ENCODE results near the gene MUC5B.
"Not testable (repeated sequence)": the region's sequence is repeated elsewhere in the genome, so short reads cannot be mapped to it uniquely, and the experiment has no call there.

MUC5B gene

GRCh38 chr11:1206391-1207271, 16.2 kb upstream of the MUC5B start:
- no peak overlapping the region for H3K4me3 Mint-ChIP-seq
- peaks cover 5% of the 10 kb centered on the region for H3K36me3 Mint-ChIP-seq
- no peaks in the 10 kb centered on the region for H3K4me1 Mint-ChIP-seq
- peaks cover 7% of the 10 kb centered on the region for H3K9me3 Mint-ChIP-seq
- no peak overlapping the region for H3K27ac Mint-ChIP-seq
- H3K27me3 Mint-ChIP-seq: peaks cover 6% of the 10 kb centered on the region

- H3K9me3 Mint-ChIP-seq: peaks cover 17% of the 10 kb centered on the region
- peaks cover 9% of the 10 kb centered on the region for H3K36me3 Mint-ChIP-seq
- peaks cover 9% of the 10 kb centered on the region for H3K27me3 Mint-ChIP-seq
- no peaks in the 10 kb centered on the region for H3K4me1 Mint-ChIP-seq
- no peak overlapping the region for H3K27ac Mint-ChIP-seq
- no peak overlapping the region for H3K4me3 Mint-ChIP-seq
Observed at GRCh38 chr11:1207401-1208143, 15.3 kb upstream of the MUC5B start.

GRCh38 chr11:1208144-1208393, 14.8 kb upstream of the MUC5B start:
- Mint-ChIP-seq H3K4me3 (no peak overlapping the region), H3K9me3 (peaks cover 20% of the 10 kb centered on the region), H3K36me3 (peaks cover 9% of the 10 kb centered on the region), H3K27ac (no peak overlapping the region), H3K27me3 (peaks cover 9% of the 10 kb centered on the region), H3K4me1 (no peaks in the 10 kb centered on the region)

GRCh38 chr11:1208394-1209261, 14.2 kb upstream of the MUC5B start:
- no peak overlapping the region for H3K27ac Mint-ChIP-seq
- H3K27me3 Mint-ChIP-seq: peaks cover 9% of the 10 kb centered on the region
- H3K4me3 Mint-ChIP-seq: no peak overlapping the region
- H3K9me3 Mint-ChIP-seq: peaks cover 26% of the 10 kb centered on the region
- peaks cover 9% of the 10 kb centered on the region for H3K36me3 Mint-ChIP-seq
- no peaks in the 10 kb centered on the region for H3K4me1 Mint-ChIP-seq

GRCh38 chr11:1209371-1210057, 13.4 kb upstream of the MUC5B start:
- no peak overlapping the region for H3K27ac Mint-ChIP-seq
- H3K4me1 Mint-ChIP-seq: no peaks in the 10 kb centered on the region
- peaks cover 26% of the 10 kb centered on the region for H3K9me3 Mint-ChIP-seq
- peaks cover 9% of the 10 kb centered on the region for H3K36me3 Mint-ChIP-seq
- H3K27me3 Mint-ChIP-seq: peaks cover 9% of the 10 kb centered on the region
- no peak overlapping the region for H3K4me3 Mint-ChIP-seq

- no peak overlapping the region for H3K4me3 Mint-ChIP-seq
- peaks cover 11% of the 10 kb centered on the region for H3K27me3 Mint-ChIP-seq
- peaks cover 9% of the 10 kb centered on the region for H3K36me3 Mint-ChIP-seq
- no peak overlapping the region for H3K27ac Mint-ChIP-seq
- no peaks in the 10 kb centered on the region for H3K4me1 Mint-ChIP-seq
- H3K9me3 Mint-ChIP-seq: peaks cover 26% of the 10 kb centered on the region
Observed at GRCh38 chr11:1211838-1212237, 11.0 kb upstream of the MUC5B start.

- H3K27me3 Mint-ChIP-seq, H3K4me3 Mint-ChIP-seq, H3K4me1 Mint-ChIP-seq, H3K36me3 Mint-ChIP-seq, H3K27ac Mint-ChIP-seq: not testable (repeated sequence)
- H3K9me3 Mint-ChIP-seq: peaks cover 26% of the 10 kb centered on the region
Observed at GRCh38 chr11:1215826-1216225, 7.0 kb upstream of the MUC5B start.

- no peak overlapping the region for H3K4me3 Mint-ChIP-seq
- H3K27me3 Mint-ChIP-seq: peaks cover 11% of the 10 kb centered on the region
- no peaks in the 10 kb centered on the region for H3K4me1 Mint-ChIP-seq
- H3K36me3 Mint-ChIP-seq: peaks cover 3% of the 10 kb centered on the region
- peaks cover 13% of the 10 kb centered on the region for H3K9me3 Mint-ChIP-seq
- no peak overlapping the region for H3K27ac Mint-ChIP-seq
Observed at GRCh38 chr11:1217151-1217550, 5.7 kb upstream of the MUC5B start.

- no peak overlapping the region for H3K27ac Mint-ChIP-seq
- no peaks in the 10 kb centered on the region for H3K4me1 Mint-ChIP-seq
- H3K27me3 Mint-ChIP-seq: peaks cover 8% of the 10 kb centered on the region
- H3K36me3 Mint-ChIP-seq: no peaks in the 10 kb centered on the region
- no peak overlapping the region for H3K4me3 Mint-ChIP-seq
- H3K9me3 Mint-ChIP-seq: peaks cover 3% of the 10 kb centered on the region
Observed at GRCh38 chr11:1218256-1218787, 4.5 kb upstream of the MUC5B start.

GRCh38 chr11:1218788-1219445, 3.9 kb upstream of the MUC5B start:
- peaks cover 8% of the 10 kb centered on the region for H3K27me3 Mint-ChIP-seq
- H3K9me3 Mint-ChIP-seq: no peaks in the 10 kb centered on the region
- H3K36me3 Mint-ChIP-seq: no peaks in the 10 kb centered on the region

GRCh38 chr11:1219446-1219833, 3.4 kb upstream of the MUC5B start:
- peaks cover 11% of the 10 kb centered on the region for H3K27me3 Mint-ChIP-seq
- no peaks in the 10 kb centered on the region for H3K9me3 Mint-ChIP-seq
- H3K27ac Mint-ChIP-seq: no peak overlapping the region
- no peaks in the 10 kb centered on the region for H3K36me3 Mint-ChIP-seq
- no peak overlapping the region for H3K4me3 Mint-ChIP-seq
- H3K4me1 Mint-ChIP-seq: no peaks in the 10 kb centered on the region

More at GRCh38 chr11:1218788-1219445, 3.9 kb upstream of the MUC5B start:
- H3K4me1 Mint-ChIP-seq: no peaks in the 10 kb centered on the region
- H3K4me3 Mint-ChIP-seq: no peak overlapping the region
- no peak overlapping the region for H3K27ac Mint-ChIP-seq

- no peaks in the 10 kb centered on the region for H3K9me3 Mint-ChIP-seq
- H3K36me3 Mint-ChIP-seq: no peaks in the 10 kb centered on the region
- peaks cover 11% of the 10 kb centered on the region for H3K27me3 Mint-ChIP-seq
- no peak overlapping the region for H3K27ac Mint-ChIP-seq
- no peak overlapping the region for H3K4me3 Mint-ChIP-seq
- H3K4me1 Mint-ChIP-seq: no peaks in the 10 kb centered on the region
Observed at GRCh38 chr11:1219834-1220815, 2.7 kb upstream of the MUC5B start.

- H3K4me3 Mint-ChIP-seq: no peak overlapping the region
- no peaks in the 10 kb centered on the region for H3K36me3 Mint-ChIP-seq
- no peaks in the 10 kb centered on the region for H3K4me1 Mint-ChIP-seq
Observed at GRCh38 chr11:1220941-1221721, 1.7 kb upstream of the MUC5B start.

More at GRCh38 chr11:1220941-1221721, 1.7 kb upstream of the MUC5B start:
- Mint-ChIP-seq H3K27ac (no peak overlapping the region), H3K9me3 (no peaks in the 10 kb centered on the region), H3K27me3 (peaks cover 10% of the 10 kb centered on the region)

Data from activated naive CD4-positive, alpha-beta T cell treated with anti-CD3 and anti-CD28 coated beads, Interleukin-2, amount 50 U/mL, for 24 hours (primary cell).